Measurements from ENCODE around the gene NTRK2. TPM values are rescaled to one million over a fixed set of nuclear protein-coding genes. Genes with fewer than 3 reads are reported as not detected.

NTRK2 gene
- total RNA-seq, 1 donor from 2014 or later: 1.5 TPM

GRCh38 chr9:84775056-84775643 lies 105.6 kb downstream of the NTRK2 start:
- Histone ChIP-seq H3K36me3 (ENCODE audit: control insufficient read depth, insufficient read depth, low read length) (no peaks in the 10 kb centered on the region), H3K27me3 (ENCODE audit: control insufficient read depth, insufficient read depth, low read length) (peaks cover 2% of the 10 kb centered on the region), H3K4me3 (ENCODE audit: low read depth, low read length) (no peak overlapping the region)
- TF ChIP-seq CTCF (IDR thresholded peaks at IDR 0.05; ENCODE audit: insufficient read depth, low read length, poor library complexity, severe bottlenecking): no peak
- no peak for DNase-seq (ENCODE audit: low read depth)

GRCh38 chr9:84778570-84778969 lies 109.0 kb downstream of the NTRK2 start:
- peaks cover 2% of the 10 kb centered on the region for H3K27me3 ChIP-seq (ENCODE audit: control insufficient read depth, insufficient read depth, low read length)
- DNase-seq (ENCODE audit: low read depth): no peak
- no peak for TF ChIP-seq CTCF (IDR thresholded peaks at IDR 0.05; ENCODE audit: insufficient read depth, low read length, poor library complexity, severe bottlenecking)
- H3K4me3 ChIP-seq (ENCODE audit: low read depth, low read length): no peak overlapping the region
- no peaks in the 10 kb centered on the region for H3K36me3 ChIP-seq (ENCODE audit: control insufficient read depth, insufficient read depth, low read length)

- H3K27me3 ChIP-seq (ENCODE audit: control insufficient read depth, insufficient read depth, low read length): peaks cover 2% of the 10 kb centered on the region
- DNase-seq (ENCODE audit: low read depth): no peak
- H3K4me3 ChIP-seq (ENCODE audit: low read depth, low read length): no peak overlapping the region
- no peaks in the 10 kb centered on the region for H3K36me3 ChIP-seq (ENCODE audit: control insufficient read depth, insufficient read depth, low read length)
- TF ChIP-seq CTCF (IDR thresholded peaks at IDR 0.05; ENCODE audit: insufficient read depth, low read length, poor library complexity, severe bottlenecking): no peak
Observed at GRCh38 chr9:84779883-84780282, 110.4 kb downstream of the NTRK2 start.

GRCh38 chr9:84780385-84780784 lies 110.9 kb downstream of the NTRK2 start:
- Histone ChIP-seq H3K4me3 (ENCODE audit: low read depth, low read length) (no peak overlapping the region), H3K27me3 (ENCODE audit: control insufficient read depth, insufficient read depth, low read length) (peaks cover 2% of the 10 kb centered on the region), H3K36me3 (ENCODE audit: control insufficient read depth, insufficient read depth, low read length) (no peaks in the 10 kb centered on the region)
- TF ChIP-seq CTCF (IDR thresholded peaks at IDR 0.05; ENCODE audit: insufficient read depth, low read length, poor library complexity, severe bottlenecking): no peak
- no peak for DNase-seq (ENCODE audit: low read depth)

- DNase-seq (ENCODE audit: low read depth): no peak
Observed at GRCh38 chr9:84781458-84781857, 111.9 kb downstream of the NTRK2 start.

More at GRCh38 chr9:84781458-84781857, 111.9 kb downstream of the NTRK2 start:
- Histone ChIP-seq H3K4me3 (ENCODE audit: low read depth, low read length) (no peak overlapping the region), H3K36me3 (ENCODE audit: control insufficient read depth, insufficient read depth, low read length) (no peaks in the 10 kb centered on the region), H3K27me3 (ENCODE audit: control insufficient read depth, insufficient read depth, low read length) (peaks cover 2% of the 10 kb centered on the region)
- peak; percentile 51 for TF ChIP-seq CTCF (IDR thresholded peaks at IDR 0.05; ENCODE audit: insufficient read depth, low read length, poor library complexity, severe bottlenecking)

Measured in kidney epithelial cell (primary cell).